ENCODE data around the gene HK2. TPM values are rescaled to one million over a fixed set of nuclear protein-coding genes. Genes with fewer than 3 reads are reported as not detected.

Gene HK2
- total and polyA plus RNA-seq, 12 donors: 3.4 to 43.4 (median 13.1) TPM

GRCh38 chr2:74857725-74858124 lies 23.8 kb downstream of the HK2 start:
- intact Hi-C loops (cut with DNase I): no loop called here
- no peaks in the 10 kb centered on the region for H3K27me3 ChIP-seq
- ATAC-seq (no peak), DNase-seq (no peak)
- H3K4me1 ChIP-seq: peaks cover 0 to 13% (median 0%) of the 10 kb centered on the region in 9 donors
- H3K9me3 ChIP-seq: no peaks in the 10 kb centered on the region
- H3K4me3 ChIP-seq: no peak overlapping the region
- no peak for TF ChIP-seq CTCF (IDR thresholded peaks at IDR 0.05)
- H3K27ac ChIP-seq: no peak overlapping the region
- 90 to 95% methylated on average over 8 of the region's 8 CpGs for WGBS, 2 donors
- peaks cover 0 to 37% (median 0%) of the 10 kb centered on the region in 9 donors for H3K36me3 ChIP-seq

GRCh38 chr2:74858281-74858680 lies 24.4 kb downstream of the HK2 start:
- H3K27me3 ChIP-seq: no peaks in the 10 kb centered on the region
- no peaks in the 10 kb centered on the region for H3K9me3 ChIP-seq
- no peak for TF ChIP-seq CTCF (IDR thresholded peaks at IDR 0.05)
- peaks cover 0 to 37% (median 0%) of the 10 kb centered on the region in 9 donors for H3K36me3 ChIP-seq
- H3K4me1 ChIP-seq: peaks cover 0 to 18% (median 0%) of the 10 kb centered on the region in 9 donors
- 83 to 86% methylated on average over 3 of the region's 3 CpGs for WGBS, 2 donors
- intact Hi-C loops (cut with DNase I): no loop called here
- no peak overlapping the region for H3K27ac ChIP-seq
- no peak overlapping the region for H3K4me3 ChIP-seq
- ATAC-seq (no peak), DNase-seq (no peak)

GRCh38 chr2:74860079-74860478 lies 26.2 kb downstream of the HK2 start:
- intact Hi-C loops (cut with DNase I): no loop called here
- peaks cover 0 to 25% (median 0%) of the 10 kb centered on the region in 9 donors for H3K36me3 ChIP-seq
- H3K9me3 ChIP-seq: no peaks in the 10 kb centered on the region
- peaks cover 0 to 36% (median 3%) of the 10 kb centered on the region in 9 donors for H3K4me1 ChIP-seq
- H3K4me3 ChIP-seq: no peak overlapping the region
- 91 to 97% methylated on average over 3 of the region's 3 CpGs for WGBS, 2 donors
- no peak overlapping the region for H3K27ac ChIP-seq
- ATAC-seq: no peak
- no peaks in the 10 kb centered on the region for H3K27me3 ChIP-seq
- DNase-seq: no peak
- no peak for TF ChIP-seq CTCF (IDR thresholded peaks at IDR 0.05)

- no peak for DNase-seq
- Histone ChIP-seq H3K27ac (no peak overlapping the region), H3K9me3 (no peaks in the 10 kb centered on the region), H3K36me3 (peaks cover 0 to 21% (median 0%) of the 10 kb centered on the region in 9 donors), H3K27me3 (no peaks in the 10 kb centered on the region), H3K4me3 (no peak overlapping the region), H3K4me1 (peaks cover 0 to 41% (median 6%) of the 10 kb centered on the region in 9 donors)
- intact Hi-C loops (cut with DNase I): no loop called here
- no peak for TF ChIP-seq CTCF (IDR thresholded peaks at IDR 0.05)
- WGBS, 2 donors: 74 to 84% methylated on average over 3 of the region's 3 CpGs
- ATAC-seq: no peak
Measured at GRCh38 chr2:74860521-74860920, 26.6 kb downstream of the HK2 start.

Measured in heart right ventricle (tissue), 16 donors.